GM13977 (cell line): ENCODE results near the gene MBNL3.

Experiments
- DNase-seq: peaks from one replicate; pipeline ENCODE4 v3.0.0; 2012; ENCODE audit warnings: low spot score
- in situ Hi-C: fragments of 300-500 bp; cut with MboI; formaldehyde crosslinking; loops from one replicate; pipeline ENCODE4 v1.12.0; 2022; ENCODE audit warnings: low sequenced_read_pairs, low pct_unique_long_range_greater_than_20kb, mixed read lengths, inconsistent platforms; ENCODE audit not compliant: unreplicated experiment
- TF ChIP-seq, protein P1 (sequence below): IDR thresholded peaks from 2 replicates; pipeline ENCODE4 v1.5.1; 2012; ENCODE audit warnings: mild to moderate bottlenecking, control low read depth; ENCODE audit not compliant: insufficient read depth; ENCODE audit errors: extremely low read depth, missing control alignments

The MBNL3 gene

DNA sequence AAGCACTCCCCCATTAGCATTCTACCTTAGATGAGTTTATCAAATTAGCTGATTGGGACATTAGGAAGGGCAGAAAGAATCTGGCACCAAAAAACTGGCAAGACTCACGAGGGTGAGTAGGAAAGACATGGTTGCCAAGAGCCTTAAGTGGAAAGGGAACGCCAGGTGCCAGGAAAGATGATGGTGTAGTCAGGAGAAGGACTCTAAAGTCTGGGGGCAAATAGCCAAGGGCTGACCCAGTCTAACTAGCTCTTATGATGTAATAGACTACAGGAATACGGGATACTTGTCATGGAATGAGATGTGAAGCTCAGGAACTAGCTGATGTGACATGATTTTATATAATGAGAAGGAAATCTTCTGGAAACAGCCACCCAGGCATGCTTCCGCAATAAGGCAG is 94.8 kb downstream of the MBNL3 start:
- DNase-seq: no peak
- TF ChIP-seq, protein P1, sequence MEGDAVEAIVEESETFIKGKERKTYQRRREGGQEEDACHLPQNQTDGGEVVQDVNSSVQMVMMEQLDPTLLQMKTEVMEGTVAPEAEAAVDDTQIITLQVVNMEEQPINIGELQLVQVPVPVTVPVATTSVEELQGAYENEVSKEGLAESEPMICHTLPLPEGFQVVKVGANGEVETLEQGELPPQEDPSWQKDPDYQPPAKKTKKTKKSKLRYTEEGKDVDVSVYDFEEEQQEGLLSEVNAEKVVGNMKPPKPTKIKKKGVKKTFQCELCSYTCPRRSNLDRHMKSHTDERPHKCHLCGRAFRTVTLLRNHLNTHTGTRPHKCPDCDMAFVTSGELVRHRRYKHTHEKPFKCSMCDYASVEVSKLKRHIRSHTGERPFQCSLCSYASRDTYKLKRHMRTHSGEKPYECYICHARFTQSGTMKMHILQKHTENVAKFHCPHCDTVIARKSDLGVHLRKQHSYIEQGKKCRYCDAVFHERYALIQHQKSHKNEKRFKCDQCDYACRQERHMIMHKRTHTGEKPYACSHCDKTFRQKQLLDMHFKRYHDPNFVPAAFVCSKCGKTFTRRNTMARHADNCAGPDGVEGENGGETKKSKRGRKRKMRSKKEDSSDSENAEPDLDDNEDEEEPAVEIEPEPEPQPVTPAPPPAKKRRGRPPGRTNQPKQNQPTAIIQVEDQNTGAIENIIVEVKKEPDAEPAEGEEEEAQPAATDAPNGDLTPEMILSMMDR: no peak
- in situ Hi-C loops: no loop called here

DNA sequence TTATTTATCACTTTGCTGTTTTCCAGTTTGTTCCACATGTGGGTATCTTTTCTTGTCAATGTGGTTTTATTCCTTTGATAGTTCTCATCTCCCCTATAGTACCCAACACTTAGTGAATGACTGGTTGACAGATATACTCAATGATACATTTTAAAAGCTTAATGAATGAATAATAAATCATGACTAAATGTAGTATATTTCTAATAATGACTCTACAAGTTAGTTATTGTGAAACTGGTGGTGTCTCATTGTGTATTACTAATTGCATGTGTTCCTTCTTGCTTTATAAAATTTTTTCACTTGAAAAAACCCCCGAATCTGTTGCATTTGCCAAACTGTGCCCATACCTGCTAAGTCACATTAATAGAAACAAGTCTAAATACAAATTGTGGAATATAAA is 95.4 kb downstream of the MBNL3 start:
- in situ Hi-C loops: no loop called here
- TF ChIP-seq, protein P1: no peak
- no peak for DNase-seq

DNA sequence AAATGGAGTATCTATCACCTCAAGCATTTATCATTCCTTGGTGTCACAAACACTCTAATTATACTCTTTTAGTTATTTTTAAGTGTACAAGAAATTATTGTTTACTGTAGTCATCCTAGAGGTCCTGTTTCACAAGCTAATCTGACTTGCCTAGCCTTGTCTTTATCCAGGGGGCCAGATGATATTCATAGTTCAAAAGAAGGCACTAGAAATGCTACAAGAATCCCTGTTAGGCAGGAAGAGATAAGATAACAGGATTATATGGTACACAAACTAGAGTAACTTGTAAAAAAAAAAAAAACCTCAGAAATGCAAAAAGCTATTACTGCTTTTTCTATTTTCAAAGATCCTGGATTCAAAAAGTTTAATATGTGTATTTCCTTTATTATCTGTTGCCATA is 95.8 kb downstream of the MBNL3 start:
- in situ Hi-C loops: no loop called here
- TF ChIP-seq, protein P1: no peak
- no peak for DNase-seq

DNA sequence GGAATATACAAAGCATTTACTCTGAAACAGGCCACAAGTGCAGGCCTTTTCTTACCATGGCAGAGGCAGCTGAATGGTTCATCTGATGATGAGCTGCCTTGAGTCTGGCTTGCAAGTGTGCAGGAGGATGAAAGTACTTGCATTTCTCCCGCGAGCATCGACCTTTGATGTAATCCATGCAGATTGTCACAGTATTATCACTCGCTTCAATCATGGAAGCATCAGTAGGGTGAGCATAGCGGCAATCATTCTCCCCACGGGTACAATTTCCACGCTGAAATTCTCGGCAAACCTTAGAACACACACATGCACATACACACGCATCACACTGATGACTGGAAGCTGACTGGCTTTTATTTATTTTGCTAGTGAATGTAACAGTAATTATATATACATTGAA is 98.0 kb downstream of the MBNL3 start:
- in situ Hi-C loops: no loop called here
- TF ChIP-seq, protein P1: no peak
- DNase-seq: no peak

DNA sequence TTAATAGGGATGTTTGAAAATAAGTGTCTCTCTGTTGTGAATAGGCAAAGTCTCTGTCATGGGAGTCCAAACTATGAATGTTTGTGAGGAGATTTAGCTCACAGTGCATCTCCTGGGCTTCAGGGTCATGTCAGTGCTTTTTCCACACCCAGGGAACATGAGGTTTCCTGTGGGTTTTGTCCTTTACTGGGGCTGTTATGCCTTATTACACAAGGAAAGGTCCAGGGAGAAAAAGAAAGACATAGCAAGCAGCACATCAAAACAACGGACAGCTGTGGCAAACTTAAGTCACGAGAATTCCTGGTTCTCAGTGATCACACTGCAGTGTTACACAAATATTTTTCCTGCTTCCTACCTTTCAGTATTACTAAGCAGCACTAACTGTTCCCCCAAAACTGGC is 99.4 kb downstream of the MBNL3 start:
- in situ Hi-C loops: no loop called here
- DNase-seq: no peak
- TF ChIP-seq, protein P1: no peak

DNA sequence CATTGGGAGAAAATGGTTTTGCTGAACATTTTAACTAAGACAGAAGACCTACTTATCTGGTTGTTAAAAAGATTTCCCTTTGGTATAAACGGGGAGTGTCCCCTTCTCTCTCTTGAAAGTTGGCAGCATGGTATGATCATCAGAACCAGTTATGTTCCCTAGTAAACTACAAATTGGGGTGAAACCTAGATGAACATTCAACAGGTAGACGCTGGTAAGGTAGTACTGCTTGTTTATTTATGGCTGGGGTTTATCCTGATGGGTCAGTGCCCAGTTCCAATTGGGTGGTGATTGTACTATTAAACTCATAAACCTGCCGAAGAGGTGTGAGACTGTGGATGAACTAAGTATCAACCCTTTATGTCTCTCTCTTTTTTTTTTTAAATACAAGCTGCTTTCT is 100.5 kb downstream of the MBNL3 start:
- in situ Hi-C loops: no loop called here
- TF ChIP-seq, protein P1: no peak
- no peak for DNase-seq

DNA sequence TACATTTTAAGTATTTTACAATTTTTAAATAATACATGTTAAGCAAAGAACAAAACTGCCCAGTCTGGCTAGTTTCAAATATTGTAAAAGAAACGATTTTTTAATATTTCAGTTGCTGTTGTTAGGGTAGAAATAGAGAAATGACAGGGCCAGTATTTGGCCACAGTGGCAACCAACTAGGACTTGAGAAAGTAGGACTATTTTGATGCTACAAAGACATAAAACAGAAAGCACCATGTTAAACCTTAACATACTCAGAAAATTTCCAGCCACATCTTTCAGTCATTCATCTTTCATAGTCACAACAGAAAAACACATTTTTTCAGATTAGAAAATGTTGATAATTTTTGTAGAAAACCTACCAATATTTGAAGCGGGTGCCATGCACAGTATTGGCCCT is 104.5 kb downstream of the MBNL3 start:
- TF ChIP-seq, protein P1: no peak
- in situ Hi-C loops: no loop called here
- DNase-seq: no peak
